ENCODE measurements around the gene CCDC27. TPM values are rescaled to one million over a fixed set of nuclear protein-coding genes. Genes with fewer than 3 reads are reported as not detected.

Gene CCDC27
- not detected for total RNA-seq

DNA sequence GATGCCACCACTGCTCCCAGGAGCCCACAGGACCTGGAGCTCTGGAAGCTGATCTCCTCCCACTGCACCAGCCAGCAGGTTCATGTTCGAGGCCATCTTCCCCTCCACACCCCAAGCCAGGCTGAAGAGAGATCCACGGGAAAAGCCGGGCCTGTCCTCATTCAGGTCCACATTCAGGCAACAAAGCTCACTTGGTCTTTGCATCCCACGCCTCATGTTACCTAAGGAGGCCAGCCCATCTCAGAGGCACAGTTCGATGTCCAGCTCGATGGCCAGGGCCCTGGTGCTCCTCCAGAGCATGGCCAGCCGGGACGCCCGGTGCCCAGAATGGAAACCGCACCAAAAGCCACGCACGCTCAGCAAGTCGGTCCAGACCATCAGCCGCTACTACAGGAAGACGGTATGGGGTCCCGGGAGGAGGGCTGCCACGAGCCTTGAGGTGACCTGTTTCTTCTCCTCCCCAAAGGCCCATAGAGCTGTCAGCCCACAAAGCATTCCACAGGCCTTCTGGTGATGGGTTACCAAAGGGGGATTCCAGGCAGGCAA lies at the start of gene CCDC27:
CCDC27 (plus strand) TSS at position 51 of the 546 bp plus-strand sequence; CDS start at position 83, 32 bp downstream.
- no peak within 1 kb of the TSS for H3K27ac ChIP-seq
- no peak within 1 kb of the TSS for H3K4me3 ChIP-seq
- no peak for DNase-seq
- H3K4me1 ChIP-seq = peaks cover 4 to 8% (median 5%) of the 10 kb centered on the region in 4 donors
- H3K9me3 ChIP-seq = no peaks in the 10 kb centered on the region
- 67 to 82% methylated on average over 1 to 16 of the region's 17 CpGs for WGBS, 2 donors (ENCODE audit: low coverage in 1 of 2)
- H3K27me3 ChIP-seq = peaks cover 20% of the 10 kb centered on the region
- in situ Hi-C loops (cut with MboI; ENCODE audit: low pct_ligation_motif_present in 1 of 4, low pct_unique_long_range_greater_than_20kb in 1 of 4, low sequenced_read_pairs in 3 of 4) (no loop called here), intact Hi-C loops (cut with DNase I; ENCODE audit: low total_unique reads) (no loop called here)
- no peak for TF ChIP-seq EP300 (IDR thresholded peaks at IDR 0.05; ENCODE audit: low read depth)
- TF ChIP-seq, protein P1, sequence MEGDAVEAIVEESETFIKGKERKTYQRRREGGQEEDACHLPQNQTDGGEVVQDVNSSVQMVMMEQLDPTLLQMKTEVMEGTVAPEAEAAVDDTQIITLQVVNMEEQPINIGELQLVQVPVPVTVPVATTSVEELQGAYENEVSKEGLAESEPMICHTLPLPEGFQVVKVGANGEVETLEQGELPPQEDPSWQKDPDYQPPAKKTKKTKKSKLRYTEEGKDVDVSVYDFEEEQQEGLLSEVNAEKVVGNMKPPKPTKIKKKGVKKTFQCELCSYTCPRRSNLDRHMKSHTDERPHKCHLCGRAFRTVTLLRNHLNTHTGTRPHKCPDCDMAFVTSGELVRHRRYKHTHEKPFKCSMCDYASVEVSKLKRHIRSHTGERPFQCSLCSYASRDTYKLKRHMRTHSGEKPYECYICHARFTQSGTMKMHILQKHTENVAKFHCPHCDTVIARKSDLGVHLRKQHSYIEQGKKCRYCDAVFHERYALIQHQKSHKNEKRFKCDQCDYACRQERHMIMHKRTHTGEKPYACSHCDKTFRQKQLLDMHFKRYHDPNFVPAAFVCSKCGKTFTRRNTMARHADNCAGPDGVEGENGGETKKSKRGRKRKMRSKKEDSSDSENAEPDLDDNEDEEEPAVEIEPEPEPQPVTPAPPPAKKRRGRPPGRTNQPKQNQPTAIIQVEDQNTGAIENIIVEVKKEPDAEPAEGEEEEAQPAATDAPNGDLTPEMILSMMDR (IDR thresholded peaks at IDR 0.05) = no peak
- TF ChIP-seq POLR2A (IDR thresholded peaks at IDR 0.05) = no peak
- TF ChIP-seq POLR2AphosphoS5 (IDR thresholded peaks at IDR 0.05) = no peak
- H3K36me3 ChIP-seq = no peaks in the 10 kb centered on the region

DNA sequence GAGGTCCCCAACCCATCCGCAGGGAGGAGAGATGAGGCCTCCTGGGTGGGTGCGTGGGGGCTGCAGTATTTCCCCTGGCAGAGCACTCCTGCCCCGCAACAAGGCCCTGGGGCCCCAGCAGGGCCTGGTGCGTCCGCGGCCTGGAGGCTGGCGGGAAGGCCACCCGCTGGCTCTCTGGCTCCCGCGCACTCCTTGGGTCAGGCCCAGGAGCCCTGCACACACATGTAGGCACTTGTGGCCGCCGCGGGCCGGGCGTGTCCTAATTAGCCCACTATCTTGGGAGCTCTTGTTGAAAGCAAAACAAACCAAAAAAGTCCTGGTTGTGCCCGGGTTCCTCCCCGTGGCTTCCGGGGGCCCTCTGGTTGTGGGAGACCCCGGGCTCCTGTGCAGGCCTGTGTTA lies 49.7 kb upstream of the CCDC27 start:
- TF ChIP-seq POLR2AphosphoS5 (IDR thresholded peaks at IDR 0.05) = no peak
- TF ChIP-seq, protein P1 (IDR thresholded peaks at IDR 0.05) = no peak
- no peak for TF ChIP-seq EP300 (IDR thresholded peaks at IDR 0.05; ENCODE audit: low read depth)
- no peak for TF ChIP-seq POLR2A (IDR thresholded peaks at IDR 0.05)
- in situ Hi-C loops (cut with MboI; ENCODE audit: low pct_ligation_motif_present in 1 of 4, low pct_unique_long_range_greater_than_20kb in 1 of 4, low sequenced_read_pairs in 3 of 4) (no loop called here), intact Hi-C loops (cut with DNase I; ENCODE audit: low total_unique reads) (no loop called here)
- WGBS, 2 donors (ENCODE audit: low coverage in 1 of 2) = 69% methylated on average over 19 of the region's 19 CpGs; no CpG with 5 or more reads in 1 of the 2 donors
- Histone ChIP-seq H3K4me3 (no peak overlapping the region), H3K27me3 (peaks cover 37% of the 10 kb centered on the region), H3K9me3 (no peaks in the 10 kb centered on the region), H3K36me3 (no peaks in the 10 kb centered on the region), H3K4me1 (no peaks in the 10 kb centered on the region), H3K27ac (no peak overlapping the region)
- DNase-seq = no peak

DNA sequence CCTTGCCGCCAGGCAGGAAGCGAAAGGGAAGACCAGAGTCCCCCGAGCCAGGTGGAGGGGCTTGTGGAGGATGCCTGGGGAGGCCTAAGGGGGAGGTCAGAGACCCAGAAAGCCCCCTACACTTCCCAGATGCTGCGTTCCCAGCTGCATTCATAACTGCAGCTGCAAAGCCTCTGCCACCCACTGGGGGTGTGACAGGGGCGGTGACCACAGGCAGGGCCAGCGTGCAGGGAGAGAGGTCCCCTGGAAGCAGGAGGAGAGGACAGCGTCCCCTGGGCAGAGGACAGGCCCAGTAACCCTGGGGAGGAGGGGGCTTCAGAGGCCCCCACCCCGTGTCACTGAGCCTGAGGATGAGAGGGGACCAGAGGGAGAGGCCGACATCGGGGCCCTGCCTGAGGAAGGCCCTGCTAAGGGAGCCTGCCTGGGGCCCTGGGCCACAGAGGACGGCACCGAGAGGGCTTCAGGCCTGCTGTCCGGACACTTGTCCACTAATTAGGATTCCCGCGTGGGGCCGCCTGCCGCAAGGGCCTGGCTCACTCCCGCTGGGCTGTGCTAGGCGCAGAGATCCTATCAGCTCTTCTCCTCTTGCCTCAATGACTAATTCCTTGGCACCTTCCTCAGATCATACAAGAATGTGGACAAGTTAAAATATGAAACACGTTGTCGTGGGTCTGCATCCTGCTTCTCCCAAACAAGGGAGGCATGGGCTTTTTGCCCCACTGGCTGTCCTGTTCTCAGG lies 49.1 kb upstream of the CCDC27 start:
- Histone ChIP-seq H3K4me3 (no peak overlapping the region), H3K27me3 (peaks cover 39% of the 10 kb centered on the region), H3K27ac (no peak overlapping the region), H3K9me3 (no peaks in the 10 kb centered on the region), H3K4me1 (no peaks in the 10 kb centered on the region), H3K36me3 (no peaks in the 10 kb centered on the region)
- TF ChIP-seq POLR2AphosphoS5 (IDR thresholded peaks at IDR 0.05) = no peak
- in situ Hi-C loops (cut with MboI; ENCODE audit: low pct_ligation_motif_present in 1 of 4, low pct_unique_long_range_greater_than_20kb in 1 of 4, low sequenced_read_pairs in 3 of 4) = no loop called here
- intact Hi-C loops (cut with DNase I; ENCODE audit: low total_unique reads) = no loop called here
- no peak for DNase-seq
- WGBS, 2 donors (ENCODE audit: low coverage in 1 of 2) = 63 to 100% methylated on average over 1 to 15 of the region's 21 CpGs

DNA sequence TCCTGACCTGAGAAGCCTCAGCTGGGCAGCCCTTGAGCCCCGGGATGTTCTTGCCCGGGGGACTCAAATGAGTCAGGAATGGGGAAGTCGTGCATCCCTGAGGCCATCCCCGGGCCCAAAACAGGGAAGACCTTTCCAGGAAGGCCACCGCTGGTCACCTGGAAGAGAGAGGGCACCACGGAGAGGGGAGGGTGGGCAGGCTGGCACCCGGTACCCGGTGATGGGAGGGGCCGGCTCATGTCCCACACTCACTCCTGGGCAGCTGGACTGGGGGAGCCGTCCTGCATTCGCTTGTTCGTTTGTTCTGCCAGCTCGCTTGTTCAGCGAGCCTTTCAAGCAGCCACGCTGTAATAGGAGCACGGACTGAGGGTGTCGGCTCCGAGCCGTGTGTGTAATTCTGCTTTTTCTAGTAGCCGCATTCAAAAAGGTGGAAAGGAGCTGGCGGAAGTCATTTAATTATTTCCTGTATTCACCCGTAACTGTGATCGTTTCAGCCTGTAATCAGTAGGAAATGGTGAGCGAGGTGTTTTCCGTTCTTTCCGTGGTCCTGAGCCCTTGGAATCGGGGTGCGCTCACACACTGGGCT lies 48.4 kb upstream of the CCDC27 start:
- no peak overlapping the region for H3K27ac ChIP-seq
- peaks cover 39% of the 10 kb centered on the region for H3K27me3 ChIP-seq
- H3K36me3 ChIP-seq = no peaks in the 10 kb centered on the region
- no peak for DNase-seq
- intact Hi-C loops (cut with DNase I; ENCODE audit: low total_unique reads) = no loop called here
- H3K4me3 ChIP-seq = no peak overlapping the region
- WGBS, 2 donors (ENCODE audit: low coverage in 1 of 2) = 35 to 56% methylated on average over 2 to 28 of the region's 28 CpGs
- in situ Hi-C loops (cut with MboI; ENCODE audit: low pct_ligation_motif_present in 1 of 4, low pct_unique_long_range_greater_than_20kb in 1 of 4, low sequenced_read_pairs in 3 of 4) = no loop called here
- H3K4me1 ChIP-seq = no peaks in the 10 kb centered on the region
- no peaks in the 10 kb centered on the region for H3K9me3 ChIP-seq
- TF ChIP-seq EP300 (IDR thresholded peaks at IDR 0.05; ENCODE audit: low read depth) = no peak
- TF ChIP-seq POLR2A (IDR thresholded peaks at IDR 0.05) = no peak
- TF ChIP-seq, protein P1 (IDR thresholded peaks at IDR 0.05) = no peak
- no peak for TF ChIP-seq POLR2AphosphoS5 (IDR thresholded peaks at IDR 0.05)

Data from transverse colon (tissue), 4 donors.